ENCODE data around the gene TNFAIP2.
"Not testable (repeated sequence)": the region's sequence is repeated elsewhere in the genome, so short reads cannot be mapped to it uniquely, and the experiment has no call there.

TNFAIP2 gene

DNA sequence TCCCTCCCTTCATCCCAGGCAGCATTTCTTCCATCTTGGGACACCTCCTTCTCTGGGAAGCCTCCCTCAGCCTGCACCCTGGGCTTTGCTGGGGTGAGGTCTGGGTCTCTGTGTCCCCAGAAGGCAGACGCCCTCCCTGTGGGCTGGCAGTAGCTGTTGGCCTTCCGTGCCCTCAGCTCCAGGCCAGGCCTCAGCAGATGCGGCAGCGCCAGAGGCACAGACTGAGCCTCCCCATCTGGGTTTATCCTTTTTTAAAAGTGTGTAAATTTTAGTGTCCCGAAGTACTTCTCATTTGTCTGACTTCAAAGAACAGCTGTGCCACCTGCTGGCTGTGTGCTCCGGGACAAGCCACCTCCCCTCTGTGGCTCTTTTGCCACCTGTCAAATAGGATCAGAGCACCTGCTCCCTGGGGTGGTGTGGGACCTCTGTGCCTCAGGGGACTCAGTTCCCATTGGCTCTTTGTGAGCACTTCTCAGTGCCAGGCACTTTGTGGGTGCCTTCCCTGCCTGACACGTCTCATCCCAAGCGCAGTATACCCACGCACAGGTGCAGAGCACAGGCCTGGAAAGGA, 17.6 kb upstream of the TNFAIP2 start:
- in situ Hi-C loops (cut with HindIII; ENCODE audit: low sequenced_read_pairs): no loop called here

DNA sequence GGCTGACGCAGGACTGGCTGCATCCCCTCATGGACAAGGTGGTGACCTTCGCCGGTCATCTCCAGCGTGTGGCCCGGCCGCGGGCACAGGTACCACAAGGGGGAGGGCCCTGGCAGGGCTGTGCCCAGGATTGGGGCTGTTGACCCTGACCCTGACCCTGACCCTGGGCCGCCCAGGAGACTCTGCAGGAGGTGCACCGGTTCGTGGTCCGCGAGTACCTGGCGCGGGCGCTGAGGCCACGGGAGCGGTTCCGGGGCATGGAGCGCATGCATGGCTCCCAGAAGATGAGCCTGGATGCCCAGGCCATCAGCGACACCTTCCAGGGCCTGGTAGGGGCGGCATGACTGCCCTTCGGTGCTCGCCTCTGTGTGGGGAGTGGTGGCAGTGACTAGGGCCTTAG, 15.8 kb upstream of the TNFAIP2 start:
- in situ Hi-C loops (cut with HindIII; ENCODE audit: low sequenced_read_pairs): no loop called here

DNA sequence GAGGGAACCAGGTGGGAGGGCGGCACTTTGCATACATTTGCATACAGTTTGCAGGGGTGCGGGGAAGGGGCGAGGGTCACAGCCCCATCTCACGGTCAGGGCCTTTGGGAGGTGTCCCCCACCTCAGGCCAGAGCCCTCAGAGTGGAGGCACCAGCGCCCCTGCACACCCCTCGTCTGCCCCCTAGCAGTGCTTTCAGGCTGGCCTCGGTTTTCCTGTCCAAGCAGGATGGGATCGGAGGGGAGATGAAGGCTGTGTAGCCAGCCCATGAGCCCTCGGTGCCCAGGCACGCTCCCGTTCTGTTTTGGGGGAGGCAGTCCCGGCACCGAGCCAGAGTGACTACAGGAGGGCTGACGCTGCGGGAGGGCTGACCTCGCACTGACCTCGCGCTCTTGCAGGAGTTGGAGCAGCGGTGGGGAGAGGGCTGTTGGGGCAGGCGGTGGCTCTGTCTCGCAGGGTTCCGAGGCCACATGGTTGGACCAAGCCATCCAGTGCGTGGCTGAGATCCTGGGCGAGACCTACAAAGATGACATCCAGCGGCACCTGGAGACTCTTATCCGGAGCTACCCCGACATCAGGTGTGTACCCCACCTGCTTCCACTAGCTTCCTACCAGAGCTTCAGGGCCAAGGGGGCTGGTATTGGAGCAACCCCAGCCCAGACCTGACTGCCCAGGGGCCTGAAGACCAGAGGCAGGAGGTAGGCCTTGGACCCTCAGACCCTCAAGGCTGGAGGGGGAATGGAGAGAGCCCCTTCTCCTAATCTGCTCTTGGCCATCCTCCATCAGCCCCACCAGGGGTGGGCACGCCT, 15.1 kb upstream of the TNFAIP2 start:
- in situ Hi-C loops (cut with HindIII; ENCODE audit: low sequenced_read_pairs): no loop called here

DNA sequence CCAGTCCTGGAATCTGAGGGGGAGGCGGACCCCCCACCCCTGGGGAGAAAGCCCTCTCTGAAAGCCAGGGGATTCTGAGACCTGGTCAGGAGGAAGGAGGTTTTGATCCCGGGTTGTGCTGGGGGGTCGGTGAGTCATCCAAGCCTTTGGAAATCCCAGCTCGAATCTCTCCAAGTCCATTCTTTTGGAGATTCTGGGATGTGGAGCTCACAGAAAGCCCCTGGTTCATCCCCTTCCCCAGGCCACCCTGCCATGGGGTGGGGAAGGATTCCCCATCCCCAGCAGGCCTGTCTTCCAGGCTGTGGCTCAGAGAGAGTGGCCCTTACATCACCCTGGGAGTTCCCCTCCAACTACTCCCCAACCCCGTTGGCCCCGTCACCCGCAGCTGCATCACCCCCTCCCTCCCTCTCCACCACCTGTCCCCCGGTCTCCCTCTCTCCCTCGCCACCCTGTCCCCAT, 14.5 kb upstream of the TNFAIP2 start:
- in situ Hi-C loops (cut with HindIII; ENCODE audit: low sequenced_read_pairs): no loop called here

DNA sequence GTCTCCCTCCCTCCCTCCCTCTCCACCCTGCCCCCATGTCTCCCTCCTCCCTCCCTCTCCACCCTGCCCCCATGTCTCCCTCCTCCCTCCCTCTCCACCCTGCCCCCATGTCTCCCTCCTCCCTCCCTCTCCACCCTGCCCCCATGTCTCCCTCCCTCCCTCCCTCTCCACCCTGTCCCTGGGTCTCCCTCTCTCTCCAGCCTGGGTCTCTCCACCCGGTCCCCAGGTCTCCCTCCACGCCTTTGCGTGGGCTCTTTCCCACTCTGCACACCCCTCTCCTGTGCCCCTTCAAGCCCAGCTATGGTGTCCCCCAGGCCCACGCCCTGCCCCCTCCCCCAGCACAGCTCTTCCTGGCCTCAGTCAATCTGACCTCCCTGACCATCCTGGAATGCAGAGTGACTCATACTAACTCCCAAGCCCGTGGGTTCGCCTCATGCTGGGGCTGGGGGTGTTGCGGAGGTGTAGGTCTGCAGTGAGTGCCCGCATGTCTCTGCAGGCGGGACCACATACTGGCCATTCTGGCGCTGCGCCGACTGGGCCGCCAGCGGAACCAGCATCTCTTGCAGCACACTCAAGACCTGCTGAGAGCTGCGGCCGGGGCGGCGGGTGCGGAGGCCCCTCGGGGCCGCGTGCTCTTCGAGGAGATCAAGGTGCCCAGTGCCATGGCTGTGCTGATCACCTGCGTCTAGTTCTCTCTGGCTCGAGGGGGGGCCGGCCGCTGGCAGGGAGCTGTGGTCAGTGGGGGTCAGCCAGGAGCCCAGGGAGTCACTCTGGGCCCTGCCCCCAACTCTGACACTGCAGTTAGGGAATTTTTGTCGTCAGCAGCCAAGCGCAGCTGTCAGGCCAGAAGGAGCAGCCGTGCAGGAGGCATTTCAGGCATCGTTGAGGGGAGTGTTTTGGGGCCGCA, 13.5 kb upstream of the TNFAIP2 start:
- in situ Hi-C loops (cut with HindIII; ENCODE audit: low sequenced_read_pairs): no loop called here

DNA sequence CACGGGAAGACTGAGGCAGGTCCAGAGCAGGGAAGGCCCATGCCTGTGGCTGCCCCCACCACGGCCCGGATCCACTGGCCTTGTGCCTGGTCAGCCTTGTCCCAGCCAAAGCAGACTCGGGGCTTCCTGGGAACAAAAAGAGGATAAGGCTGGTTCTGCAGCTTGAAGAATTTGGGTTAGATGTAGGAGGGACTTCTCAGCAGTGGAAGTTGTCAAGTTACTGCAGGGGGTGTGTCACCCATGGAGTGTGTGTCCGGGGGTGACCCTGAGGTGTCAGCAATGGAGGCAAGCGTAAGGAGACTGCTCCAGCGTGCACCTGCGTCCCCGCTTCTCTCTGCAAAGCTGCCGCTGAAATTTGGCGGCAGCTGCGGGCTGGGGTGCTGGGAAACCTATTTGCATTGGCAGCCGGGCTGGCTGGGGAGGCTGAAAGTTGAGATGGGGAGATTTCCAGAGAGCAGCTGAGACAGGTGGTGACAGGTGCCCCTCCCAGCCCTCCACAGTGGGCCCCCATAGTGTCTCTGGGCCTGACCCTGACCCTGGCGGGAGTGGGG, 12.5 kb upstream of the TNFAIP2 start:
- in situ Hi-C loops (cut with HindIII; ENCODE audit: low sequenced_read_pairs): no loop called here

DNA sequence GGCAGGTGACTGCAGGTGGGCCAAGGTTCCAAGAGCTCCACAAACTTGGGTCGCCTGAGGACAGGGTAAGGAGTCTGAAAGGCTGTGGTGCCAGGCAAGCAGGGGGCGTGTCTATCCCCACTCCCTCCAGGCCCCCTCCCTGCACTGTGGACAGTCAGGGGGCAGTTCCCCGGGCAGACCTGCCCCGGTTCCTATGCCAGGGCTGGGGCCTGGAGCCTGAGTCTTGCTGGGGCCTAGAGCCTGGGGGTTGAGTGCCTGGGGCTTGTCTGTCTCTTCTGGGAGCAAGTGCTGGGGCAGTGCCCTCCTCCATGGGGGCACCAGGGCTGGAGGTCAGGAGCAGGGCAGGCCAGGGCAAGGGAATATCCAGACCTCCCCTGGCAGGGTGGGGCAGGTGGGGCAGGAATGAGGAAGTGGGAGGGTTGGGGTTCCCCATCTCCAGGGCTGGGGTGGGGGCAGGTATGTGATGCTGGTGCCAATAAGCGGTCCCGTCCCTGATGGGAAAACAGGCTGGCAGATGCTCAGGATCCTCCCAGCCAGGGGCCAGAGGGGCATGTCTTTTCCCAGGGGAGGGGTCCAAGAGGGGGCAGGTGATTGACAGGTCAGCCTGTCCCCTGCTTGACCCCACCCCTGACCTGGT, 11.9 kb upstream of the TNFAIP2 start:
- in situ Hi-C loops (cut with HindIII; ENCODE audit: low sequenced_read_pairs): no loop called here

DNA sequence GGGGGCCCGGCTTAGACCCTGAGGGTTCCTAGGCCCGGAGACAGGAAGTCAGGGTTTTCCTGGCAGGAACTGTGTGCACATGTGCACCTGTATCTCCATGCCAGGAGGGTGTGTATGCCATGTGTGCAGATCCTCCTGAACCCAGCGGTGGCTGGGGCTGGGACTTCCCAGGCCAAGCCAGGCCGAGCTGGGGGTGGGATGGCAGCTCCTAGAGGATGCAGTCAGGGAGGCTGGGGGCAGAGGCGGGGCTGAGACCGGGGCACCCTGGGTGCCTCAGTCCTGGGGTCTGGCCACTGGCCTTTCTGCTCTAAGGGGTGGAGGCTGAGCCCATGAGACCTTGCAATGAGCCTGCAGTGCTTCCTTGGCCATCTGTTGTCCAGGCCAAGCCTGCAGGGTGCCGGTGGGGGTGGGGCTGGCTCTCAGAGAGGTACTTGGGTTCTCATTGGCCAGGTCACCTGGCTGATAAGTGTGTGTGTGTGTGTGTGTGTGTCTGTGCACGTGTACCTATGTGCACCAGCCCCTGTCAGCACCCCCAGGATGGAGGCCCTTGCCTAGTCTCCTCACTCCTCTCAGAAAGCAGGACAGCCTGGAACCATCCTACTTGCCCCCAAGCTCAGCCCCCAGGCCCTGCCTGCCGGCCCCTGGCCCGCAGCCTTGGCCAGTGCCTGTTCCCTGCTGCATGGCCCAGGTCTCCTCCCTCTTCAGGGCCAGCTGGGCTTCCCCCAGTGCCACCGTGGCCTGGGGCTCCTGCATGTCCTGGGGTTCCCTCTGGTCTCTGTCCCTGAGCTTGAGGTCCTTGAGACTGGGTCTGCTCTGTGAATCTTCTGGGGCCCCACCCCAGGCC, 10.6 kb upstream of the TNFAIP2 start:
- in situ Hi-C loops (cut with HindIII; ENCODE audit: low sequenced_read_pairs): no loop called here

DNA sequence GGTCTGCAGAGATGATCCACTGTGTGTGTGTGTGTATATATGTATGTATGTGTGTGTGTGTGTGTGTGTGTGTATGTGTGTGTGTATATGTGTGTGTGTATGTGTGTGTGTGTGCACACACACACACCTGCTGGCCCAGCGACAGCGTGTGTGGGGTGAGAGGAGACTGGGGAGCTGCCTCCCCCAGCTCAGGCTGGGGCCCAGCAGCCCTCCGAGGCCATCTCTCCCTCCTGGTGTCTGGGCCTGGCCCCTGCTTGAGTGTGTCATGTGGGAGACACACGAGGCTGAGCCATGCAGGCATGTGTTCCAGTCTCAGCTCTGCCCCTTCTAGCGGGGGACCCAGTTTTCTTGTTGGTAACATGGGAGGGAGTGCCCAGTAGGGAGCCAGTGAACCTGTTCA, 10.0 kb upstream of the TNFAIP2 start:
- in situ Hi-C loops (cut with HindIII; ENCODE audit: low sequenced_read_pairs): no loop called here

DNA sequence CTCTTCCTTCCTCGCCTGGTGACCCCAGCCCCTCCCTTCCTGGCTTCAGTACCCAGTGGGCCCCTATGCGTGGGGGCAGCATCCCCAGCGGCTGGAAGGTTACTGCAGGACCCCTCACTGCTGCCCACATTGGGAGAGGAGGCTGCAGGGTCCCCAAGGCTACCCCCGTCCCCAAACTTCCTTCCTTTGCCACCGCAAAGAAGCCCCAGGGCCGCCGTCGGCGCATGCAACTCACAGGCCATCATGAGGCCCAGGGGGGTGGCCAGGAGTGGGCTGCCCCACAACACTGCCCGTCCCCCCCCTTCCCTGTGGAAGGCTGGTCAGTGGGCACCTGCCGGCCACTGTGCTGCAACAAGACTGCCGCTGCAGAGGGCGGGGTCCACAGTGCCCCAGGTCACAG, 9.5 kb upstream of the TNFAIP2 start:
- in situ Hi-C loops (cut with HindIII; ENCODE audit: low sequenced_read_pairs): no loop called here

DNA sequence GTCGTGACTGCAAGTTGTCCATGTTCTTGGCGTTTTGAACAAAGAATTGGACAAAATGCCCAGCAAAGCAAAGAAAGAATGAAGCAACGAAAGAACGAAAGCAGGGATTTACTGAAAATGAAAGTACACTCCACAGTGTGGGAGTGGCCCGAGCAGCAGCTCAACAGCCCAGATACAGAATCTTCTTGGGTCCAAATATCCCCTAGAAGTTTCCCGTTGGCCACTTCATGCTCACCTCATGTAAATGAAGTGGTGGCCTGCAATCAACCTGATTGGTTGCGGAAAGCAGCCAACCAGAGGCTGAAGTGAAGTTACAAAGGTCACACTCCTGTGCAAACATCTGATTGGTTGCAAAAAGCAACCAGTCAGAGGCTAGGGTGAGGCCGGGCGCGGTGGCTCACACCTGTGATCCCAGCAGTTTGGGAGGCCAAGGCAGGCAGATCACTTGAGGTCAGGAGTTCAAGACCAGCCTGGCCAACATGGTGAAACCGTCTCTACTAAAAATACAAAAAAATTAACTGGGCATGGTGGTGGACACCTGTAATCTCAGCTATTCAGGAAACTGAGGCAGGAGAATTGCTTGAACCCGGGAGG, 8.1 kb upstream of the TNFAIP2 start:
- in situ Hi-C loops (cut with HindIII; ENCODE audit: low sequenced_read_pairs): not testable (repeated sequence)

DNA sequence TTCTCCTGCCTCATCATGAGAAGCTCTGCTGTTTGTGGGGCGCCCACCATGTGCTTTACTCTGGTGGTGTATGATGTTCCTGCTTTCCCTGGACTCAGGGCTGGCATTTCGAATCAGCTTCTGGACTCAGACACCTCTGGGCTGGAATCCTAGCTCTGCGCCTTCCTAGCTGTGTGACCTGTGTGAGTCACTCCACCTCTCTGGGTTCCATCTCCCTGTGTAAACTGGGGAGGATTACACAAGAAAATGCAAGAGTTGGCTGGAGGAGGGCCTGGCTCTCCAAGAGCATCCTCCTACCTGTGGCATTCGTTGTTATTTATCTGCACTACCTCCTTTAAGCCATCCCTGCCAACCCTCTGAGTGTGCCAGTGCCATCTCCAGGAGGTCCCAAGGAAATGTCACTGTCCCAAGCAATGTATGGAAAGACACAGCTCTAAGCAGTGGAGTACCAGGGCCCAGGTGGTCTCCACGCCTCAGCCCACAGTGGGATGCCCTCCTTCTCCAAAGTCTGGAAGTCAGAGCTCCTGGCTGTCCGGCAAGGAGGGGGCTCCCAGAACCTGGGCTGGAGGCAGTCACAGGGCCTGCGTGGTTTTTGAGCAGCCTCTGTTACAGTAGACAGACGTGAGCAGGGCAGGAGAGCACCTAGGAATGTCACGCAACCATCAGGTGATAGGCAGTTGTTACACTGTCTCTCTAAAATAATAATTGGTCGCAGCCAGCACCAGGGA, 7.3 kb upstream of the TNFAIP2 start:
- in situ Hi-C loops (cut with HindIII; ENCODE audit: low sequenced_read_pairs): no loop called here

DNA sequence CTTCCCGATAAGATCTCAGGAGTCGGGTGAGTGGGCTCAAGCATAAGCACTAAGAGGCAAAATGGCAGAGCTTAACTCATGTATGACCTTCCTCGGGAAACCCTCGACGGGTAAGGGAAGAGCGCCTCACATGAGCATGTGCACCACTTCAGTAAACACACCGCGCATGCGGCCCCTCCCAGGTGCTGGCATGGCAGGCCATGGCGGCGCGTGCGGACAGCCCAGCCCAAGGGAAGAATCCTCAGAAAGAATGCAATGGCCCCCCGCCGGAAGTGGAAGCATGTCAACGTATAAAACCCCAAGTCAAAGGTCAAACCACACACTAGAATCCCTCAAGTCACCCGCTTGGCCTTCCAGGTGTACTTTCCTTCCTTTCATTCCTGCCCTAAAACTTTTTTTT, 6.6 kb upstream of the TNFAIP2 start:
- in situ Hi-C loops (cut with HindIII; ENCODE audit: low sequenced_read_pairs): no loop called here

DNA sequence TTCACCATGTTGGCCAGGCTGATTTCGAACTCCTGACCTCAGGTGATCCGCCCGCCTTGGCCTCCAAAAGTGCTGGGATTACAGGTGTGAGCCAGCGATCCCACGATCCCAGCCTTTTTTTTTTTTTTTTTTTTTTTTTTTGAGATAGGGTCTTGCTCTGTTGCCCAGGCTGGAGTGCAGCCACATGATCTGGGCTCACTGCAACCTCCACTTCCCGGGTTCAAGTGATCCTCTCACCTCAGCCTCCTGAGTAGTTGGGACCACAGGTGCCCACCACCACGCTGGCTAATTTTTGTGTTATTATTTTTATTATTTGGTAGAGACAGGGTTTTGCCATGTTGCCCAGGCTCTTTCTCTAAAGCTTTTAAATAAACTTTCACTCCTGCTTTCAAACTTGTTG, 5.8 kb upstream of the TNFAIP2 start:
- in situ Hi-C loops (cut with HindIII; ENCODE audit: low sequenced_read_pairs): not testable (repeated sequence)

DNA sequence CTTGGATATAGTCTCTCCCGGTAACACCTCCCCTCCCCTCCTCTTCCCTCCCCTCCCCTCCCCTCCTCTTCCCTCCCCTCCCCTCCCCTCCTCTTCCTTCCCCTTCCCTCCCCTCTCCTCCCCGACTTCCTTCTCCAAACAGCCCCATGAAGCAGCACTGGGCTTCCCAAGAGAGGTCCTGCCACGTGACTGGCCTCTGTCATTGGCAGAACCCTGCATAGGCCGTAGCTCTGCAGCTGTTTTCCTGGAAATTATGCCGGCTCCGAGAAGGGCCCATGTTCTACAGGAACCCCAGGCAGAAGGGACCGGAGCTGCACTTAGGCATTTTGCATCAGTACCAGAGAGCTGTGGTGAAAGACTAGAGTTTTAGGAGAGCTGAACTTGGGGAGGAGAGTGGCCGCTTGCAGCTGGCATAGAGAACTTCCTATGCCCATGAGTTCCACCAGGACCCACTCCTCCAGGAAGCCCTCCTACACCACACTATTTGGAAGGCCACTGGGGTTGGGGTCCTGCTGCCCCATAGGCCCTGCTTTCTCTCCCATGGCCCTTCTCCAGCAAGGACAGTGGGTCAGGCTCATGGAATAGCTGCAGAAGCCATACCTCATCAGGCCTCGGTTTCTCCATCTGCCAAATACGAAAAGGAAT, 5.1 kb upstream of the TNFAIP2 start:
- in situ Hi-C loops (cut with HindIII; ENCODE audit: low sequenced_read_pairs): no loop called here

DNA sequence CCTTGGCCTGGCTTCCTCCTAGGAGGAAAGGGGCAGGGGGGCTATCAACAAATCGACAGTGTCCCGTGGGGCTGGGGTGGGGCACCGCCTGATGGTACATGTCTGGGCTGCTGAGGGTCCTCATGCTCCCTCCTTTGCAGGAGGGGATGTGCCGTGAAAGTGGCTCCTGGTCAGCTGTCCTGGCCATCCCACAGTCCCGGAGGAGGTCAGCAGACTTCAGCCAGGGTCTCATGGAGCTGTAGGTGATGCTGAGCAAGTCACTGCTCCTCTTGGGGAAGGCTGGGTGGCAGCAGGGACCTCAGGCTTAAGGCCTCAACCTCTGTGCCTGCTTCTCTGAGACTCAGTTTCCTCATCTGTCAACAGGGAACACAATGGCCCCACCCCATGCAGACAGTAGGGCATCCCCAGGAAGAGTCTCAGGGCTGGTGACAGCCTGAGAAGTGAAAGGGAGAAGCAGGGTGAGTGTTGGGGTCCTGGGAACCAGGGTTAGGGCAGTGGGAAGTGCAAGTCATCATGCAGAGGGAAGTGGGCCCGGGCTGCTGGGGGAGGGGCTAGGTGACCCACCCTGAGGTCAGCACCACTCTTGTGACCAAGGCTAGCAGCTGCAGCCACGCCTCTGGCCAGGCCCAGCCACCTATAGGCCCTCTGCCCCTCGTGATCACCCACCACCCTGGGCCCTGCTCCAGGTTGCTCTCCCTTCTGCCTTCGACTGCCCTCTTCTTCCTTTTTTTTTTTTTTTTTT, 4.4 kb upstream of the TNFAIP2 start:
- in situ Hi-C loops (cut with HindIII; ENCODE audit: low sequenced_read_pairs): no loop called here

DNA sequence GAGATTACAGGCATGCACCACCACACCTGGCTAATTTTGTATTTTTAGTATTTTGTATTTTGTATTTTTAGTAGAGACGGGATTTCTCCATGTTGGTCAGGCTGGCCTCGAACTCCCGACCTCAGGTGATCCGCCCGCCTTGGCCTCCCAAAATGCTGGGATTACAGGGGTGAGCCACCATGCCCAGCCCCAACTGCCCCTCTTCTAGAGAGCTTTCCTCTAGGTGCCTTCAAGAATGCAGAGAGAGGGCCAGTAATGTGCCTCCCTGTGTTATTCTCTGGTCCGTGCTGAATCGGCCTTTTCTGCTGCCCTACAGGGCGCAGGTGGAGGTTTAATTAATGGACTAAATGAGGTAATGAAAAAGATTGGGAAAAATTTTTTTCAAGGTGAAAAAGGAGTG, 3.7 kb upstream of the TNFAIP2 start:
- in situ Hi-C loops (cut with HindIII; ENCODE audit: low sequenced_read_pairs): not testable (repeated sequence)
